GM06990 (cell line): ENCODE results near the gene H3-3A.

Experiments
- DNase-seq: peaks from one replicate; pipeline ENCODE4 v3.0.0-alpha.2; 2011; ENCODE audit not compliant: insufficient read length; ENCODE audit errors: extremely low read depth
- H3K27me3 ChIP-seq: replicated peaks from 2 replicates; pipeline ENCODE4 v1.6.0; 2011; ENCODE audit warnings: low read length; ENCODE audit not compliant: control insufficient read depth, insufficient read depth
- H3K36me3 ChIP-seq: 2 replicates; pipeline ENCODE4 v1.5.1; 2011; ENCODE audit warnings: low read length; ENCODE audit not compliant: control insufficient read depth, insufficient read depth
- H3K4me3 ChIP-seq: replicated peaks from 2 replicates; pipeline ENCODE4 v1.5.1; 2011; ENCODE audit warnings: low read depth, mild to moderate bottlenecking, control low read depth, low read length
- CTCF ChIP-seq: IDR thresholded peaks from 2 replicates; pipeline ENCODE4 v1.5.1; 2011; ENCODE audit warnings: low read length, control low read depth, mild to moderate bottlenecking, inconsistent platforms; ENCODE audit not compliant: insufficient read depth, poor library complexity, severe bottlenecking

Gene H3-3A

DNA sequence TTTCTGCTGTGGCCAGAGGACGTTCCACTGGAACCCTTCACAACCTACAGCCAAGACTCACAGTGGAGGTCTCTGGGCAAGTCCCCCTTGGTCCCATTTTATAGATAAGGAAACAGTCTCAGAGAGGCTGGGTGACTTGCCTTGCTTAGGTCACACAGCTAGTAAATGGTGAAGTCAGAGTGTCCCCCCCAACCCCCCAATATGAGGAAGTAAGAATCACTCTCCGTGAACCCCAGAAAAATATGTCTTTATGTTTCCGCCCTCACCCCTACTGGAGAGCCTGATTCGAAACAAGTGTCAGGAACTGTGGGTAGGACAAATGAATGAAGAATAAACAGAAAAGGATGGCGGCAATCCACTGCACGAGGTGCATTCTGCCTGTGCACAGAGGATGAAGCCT, 56.7 kb downstream of the H3-3A start:
- TF ChIP-seq CTCF: no peak
- H3K27me3 ChIP-seq: no peaks in the 10 kb centered on the region
- H3K4me3 ChIP-seq: no peak overlapping the region
- no peaks in the 10 kb centered on the region for H3K36me3 ChIP-seq
- no peak for DNase-seq

DNA sequence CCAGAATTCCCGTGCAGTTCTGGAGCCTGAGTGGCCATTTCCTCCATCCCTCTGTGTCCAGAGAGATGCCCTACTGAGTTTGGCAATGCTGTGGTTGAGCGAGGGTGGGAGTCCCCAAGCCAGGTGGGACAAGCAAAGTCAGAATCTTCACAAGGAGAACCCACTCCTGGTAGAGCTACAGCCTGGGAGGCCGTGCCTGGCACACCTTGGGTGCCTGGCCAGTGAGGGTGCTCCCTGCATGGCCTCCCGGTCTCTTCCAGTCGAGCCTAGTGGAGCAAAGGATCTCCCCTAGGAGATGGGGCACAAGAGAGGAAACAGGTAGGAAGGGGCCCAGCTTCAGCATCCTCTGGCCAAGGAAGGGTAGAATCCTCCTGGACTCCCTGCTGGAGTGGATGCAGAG, 57.9 kb downstream of the H3-3A start:
- no peaks in the 10 kb centered on the region for H3K36me3 ChIP-seq
- TF ChIP-seq CTCF: no peak
- H3K27me3 ChIP-seq: no peaks in the 10 kb centered on the region
- no peak overlapping the region for H3K4me3 ChIP-seq
- no peak for DNase-seq

- no peak for DNase-seq
- H3K27me3 ChIP-seq: no peaks in the 10 kb centered on the region
- no peaks in the 10 kb centered on the region for H3K36me3 ChIP-seq
- TF ChIP-seq CTCF: no peak
- peak overlapping the region; percentile 68 for H3K4me3 ChIP-seq
Observed at GRCh38 chr1:226121049-226121586, 58.6 kb downstream of the H3-3A start.
